Left ventricle myocardium inferior (tissue), 1 donor: ENCODE results near the gene ZNF555. TPM values are rescaled to one million over a fixed set of nuclear protein-coding genes. Genes with fewer than 3 reads are reported as not detected.
A peak's percentile ranks its signal among the peaks of the same experiment; 100 is the strongest.
"Not testable (repeated sequence)": the region's sequence is repeated elsewhere in the genome, so short reads cannot be mapped to it uniquely, and the experiment has no call there.

Experiments
- DNase-seq: peaks from one replicate; pipeline ENCODE4 v3.0.0-alpha.2; 2020
- H3K27ac ChIP-seq: fragments of 200-600 bp; replicated peaks from 2 replicates; pipeline ENCODE4 v1.8.0; 2021
- H3K27me3 ChIP-seq: fragments of 200-600 bp; 2 replicates; pipeline ENCODE4 v1.8.0; 2021; ENCODE audit warnings: low read depth
- H3K36me3 ChIP-seq: fragments of 200-600 bp; 2 replicates; pipeline ENCODE4 v1.8.0; 2021
- H3K4me1 ChIP-seq: fragments of 200-600 bp; 2 replicates; pipeline ENCODE4 v1.8.0; 2021
- H3K4me3 ChIP-seq: fragments of 200-600 bp; 2 replicates; pipeline ENCODE4 v1.8.0; 2021; ENCODE audit warnings: mild to moderate bottlenecking, moderate library complexity
- H3K9me3 ChIP-seq: fragments of 200-600 bp; replicated peaks from 2 replicates; pipeline ENCODE4 v1.8.0; 2021
- intact Hi-C: fragments of 100-400 bp; cut with micrococcal nuclease; formaldehyde crosslinking; loops from one replicate; pipeline ENCODE4 v1.11.0; 2022
- total RNA-seq: library from RNA; stranded (reverse); fragmentation: NEBNext Ultra II Directional; extraction: Animal tissue kit (Norgen Biotek cat#: 25700); gene quantifications from one replicate; pipeline ENCODE4 v1.2.1, GENCODE V29; 2021
- TF ChIP-seq, protein P1 (sequence below): fragments of 200-600 bp; IDR thresholded peaks from 2 replicates; pipeline ENCODE4 v1.8.0; 2021; ENCODE audit warnings: antibody characterized with exemption, mild to moderate bottlenecking, borderline replicate concordance
- donor health status: DM: no; HTN: yes; CAD: no; lungs with severe emphysema.

ZNF555 gene
- total RNA-seq, 1 donor from 2014 or later: 8.9 TPM

DNA sequence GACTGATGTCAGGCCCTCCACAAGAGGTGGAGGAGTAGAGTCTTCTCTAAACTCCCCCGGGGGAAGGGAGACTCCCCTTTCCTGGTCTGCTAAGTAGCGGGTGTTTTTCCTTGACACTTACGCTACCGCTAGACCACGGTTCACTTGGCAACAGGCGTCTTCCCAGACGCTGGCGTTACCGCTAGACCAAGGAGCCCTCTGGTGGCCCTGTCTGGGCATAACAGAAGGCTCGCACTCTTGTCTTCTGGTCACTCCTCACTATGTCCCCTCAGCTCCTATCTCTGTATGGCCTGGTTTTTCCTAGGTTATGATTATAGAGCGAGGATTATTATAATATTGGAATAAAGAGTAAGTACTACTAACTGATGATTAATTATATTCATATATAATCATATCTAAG is 30.9 kb downstream of the ZNF555 start:
- not testable (repeated sequence) for H3K27ac ChIP-seq, DNase-seq, H3K4me1 ChIP-seq, H3K36me3 ChIP-seq, H3K4me3 ChIP-seq, H3K27me3 ChIP-seq
- H3K9me3 ChIP-seq: peaks cover 18% of the 10 kb centered on the region
- intact Hi-C loops: loop anchor here (10.0 kb wide), 1 partner anchor 227 kb away; no protein-coding TSS in a partner anchor
- TF ChIP-seq, protein P1, sequence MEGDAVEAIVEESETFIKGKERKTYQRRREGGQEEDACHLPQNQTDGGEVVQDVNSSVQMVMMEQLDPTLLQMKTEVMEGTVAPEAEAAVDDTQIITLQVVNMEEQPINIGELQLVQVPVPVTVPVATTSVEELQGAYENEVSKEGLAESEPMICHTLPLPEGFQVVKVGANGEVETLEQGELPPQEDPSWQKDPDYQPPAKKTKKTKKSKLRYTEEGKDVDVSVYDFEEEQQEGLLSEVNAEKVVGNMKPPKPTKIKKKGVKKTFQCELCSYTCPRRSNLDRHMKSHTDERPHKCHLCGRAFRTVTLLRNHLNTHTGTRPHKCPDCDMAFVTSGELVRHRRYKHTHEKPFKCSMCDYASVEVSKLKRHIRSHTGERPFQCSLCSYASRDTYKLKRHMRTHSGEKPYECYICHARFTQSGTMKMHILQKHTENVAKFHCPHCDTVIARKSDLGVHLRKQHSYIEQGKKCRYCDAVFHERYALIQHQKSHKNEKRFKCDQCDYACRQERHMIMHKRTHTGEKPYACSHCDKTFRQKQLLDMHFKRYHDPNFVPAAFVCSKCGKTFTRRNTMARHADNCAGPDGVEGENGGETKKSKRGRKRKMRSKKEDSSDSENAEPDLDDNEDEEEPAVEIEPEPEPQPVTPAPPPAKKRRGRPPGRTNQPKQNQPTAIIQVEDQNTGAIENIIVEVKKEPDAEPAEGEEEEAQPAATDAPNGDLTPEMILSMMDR: peak; percentile 33

DNA sequence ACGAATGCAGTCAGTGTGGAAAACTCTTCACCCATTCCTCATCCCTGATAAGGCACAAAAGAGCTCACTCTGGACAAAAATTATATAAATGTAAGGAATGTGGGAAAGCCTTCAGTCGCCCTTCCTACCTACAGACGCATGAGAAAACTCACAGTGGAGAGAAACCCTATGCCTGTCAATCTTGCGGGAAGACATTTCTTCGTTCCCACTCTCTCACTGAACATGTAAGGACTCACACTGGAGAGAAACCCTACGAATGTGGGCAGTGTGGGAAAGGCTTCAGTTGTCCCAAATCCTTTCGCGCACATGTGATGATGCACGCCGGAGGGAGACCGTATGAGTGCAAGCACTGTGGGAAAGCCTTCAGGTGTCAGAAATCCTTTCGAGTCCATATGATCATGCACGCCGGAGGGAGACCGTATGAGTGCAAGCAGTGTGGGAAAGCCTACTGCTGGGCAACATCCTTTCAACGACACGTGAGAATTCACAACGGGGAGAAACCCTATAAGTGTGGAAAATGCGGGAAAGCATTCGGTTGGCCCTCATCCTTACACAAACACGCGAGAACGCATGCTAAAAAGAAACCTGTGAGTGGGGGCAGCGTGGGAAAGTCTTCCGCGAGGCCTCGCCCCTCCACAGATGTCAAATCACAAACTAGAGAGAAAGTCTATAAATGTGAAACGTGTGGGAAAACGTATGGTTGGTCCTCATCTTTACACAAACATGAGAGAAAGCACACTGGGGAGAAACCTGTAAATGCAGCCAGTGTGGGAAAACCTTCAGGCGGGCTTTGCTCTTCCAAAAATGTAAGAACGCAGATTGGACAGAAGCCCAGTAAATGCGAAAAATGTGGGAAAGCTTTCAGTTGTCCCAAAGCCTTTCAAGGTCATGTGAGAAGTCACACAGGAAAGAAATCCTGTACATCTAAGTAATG is 36.4 kb downstream of the ZNF555 start:
- no peak overlapping the region for H3K4me3 ChIP-seq
- H3K9me3 ChIP-seq: peaks cover 39% of the 10 kb centered on the region
- H3K27ac ChIP-seq: no peak overlapping the region
- TF ChIP-seq, protein P1: no peak
- no peaks in the 10 kb centered on the region for H3K36me3 ChIP-seq
- intact Hi-C loops: loop anchor here (10.0 kb wide), 1 partner anchor 233 kb away; no protein-coding TSS in a partner anchor
- H3K27me3 ChIP-seq: no peaks in the 10 kb centered on the region
- DNase-seq: no peak
- no peaks in the 10 kb centered on the region for H3K4me1 ChIP-seq

DNA sequence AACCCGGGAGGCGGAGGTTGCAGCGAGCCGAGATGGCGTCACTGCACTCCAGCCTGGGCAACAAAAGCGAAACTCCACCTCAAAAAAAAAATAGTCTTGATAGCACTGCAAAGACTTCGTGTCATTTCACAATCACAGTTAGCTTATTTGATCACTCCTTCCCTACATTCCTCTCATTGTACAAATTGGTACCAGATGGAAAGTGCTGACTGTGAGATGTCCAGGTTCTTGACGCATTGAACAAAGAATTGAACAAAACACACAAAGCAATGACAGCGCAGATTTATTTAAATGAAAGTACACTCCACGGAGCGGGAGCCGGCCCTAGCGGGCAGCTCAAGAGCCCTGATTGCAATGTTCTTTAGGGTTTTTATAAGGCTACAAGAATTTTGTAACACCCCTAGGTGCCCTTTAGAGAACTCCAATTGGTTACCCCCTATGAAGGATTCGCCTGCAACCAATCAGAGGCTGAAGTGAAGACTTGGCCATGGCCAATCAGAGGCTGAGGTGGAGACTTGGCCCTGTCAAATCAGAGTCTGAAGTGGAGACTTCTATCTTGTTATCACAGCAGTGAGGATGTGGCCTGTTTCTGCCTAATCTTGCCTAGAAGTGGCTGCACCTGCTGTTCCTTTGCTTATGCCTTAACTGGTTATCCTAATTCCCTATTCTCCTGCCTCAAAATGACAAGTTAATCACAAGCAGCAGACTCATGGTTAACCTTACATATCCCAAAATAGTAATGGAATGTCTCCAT is 42.6 kb downstream of the ZNF555 start:
- no peaks in the 10 kb centered on the region for H3K4me1 ChIP-seq
- no peaks in the 10 kb centered on the region for H3K27me3 ChIP-seq
- H3K4me3 ChIP-seq: no peak overlapping the region
- H3K27ac ChIP-seq: no peak overlapping the region
- H3K36me3 ChIP-seq: no peaks in the 10 kb centered on the region
- no peak for DNase-seq
- intact Hi-C loops: no loop called here
- H3K9me3 ChIP-seq: peaks cover 5% of the 10 kb centered on the region
- TF ChIP-seq, protein P1: no peak

DNA sequence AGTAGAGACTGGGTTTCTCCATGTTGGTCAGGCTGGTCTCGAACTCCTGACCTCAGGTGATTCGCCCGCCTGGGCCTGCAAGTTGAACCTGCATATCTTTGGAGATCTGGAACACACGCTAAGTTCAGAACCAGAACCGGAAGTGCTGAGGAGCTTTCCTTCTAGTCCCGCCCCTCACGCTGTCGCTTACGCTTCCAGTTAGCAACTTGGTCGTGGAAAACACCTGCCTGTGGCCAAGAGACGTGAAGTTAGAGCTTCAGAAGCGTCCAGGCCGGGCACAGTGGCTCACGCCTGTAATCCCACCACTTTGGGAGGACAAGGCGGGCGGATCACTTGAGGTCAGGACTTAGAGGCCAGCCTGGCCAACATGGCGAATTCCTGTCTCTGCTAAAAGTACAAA is 44.5 kb downstream of the ZNF555 start:
- no peak for DNase-seq
- Histone ChIP-seq H3K36me3 (no peaks in the 10 kb centered on the region), H3K27ac (no peak overlapping the region), H3K4me3 (no peak overlapping the region), H3K9me3 (no peaks in the 10 kb centered on the region), H3K27me3 (no peaks in the 10 kb centered on the region), H3K4me1 (no peaks in the 10 kb centered on the region)
- TF ChIP-seq, protein P1: no peak
- intact Hi-C loops: no loop called here

DNA sequence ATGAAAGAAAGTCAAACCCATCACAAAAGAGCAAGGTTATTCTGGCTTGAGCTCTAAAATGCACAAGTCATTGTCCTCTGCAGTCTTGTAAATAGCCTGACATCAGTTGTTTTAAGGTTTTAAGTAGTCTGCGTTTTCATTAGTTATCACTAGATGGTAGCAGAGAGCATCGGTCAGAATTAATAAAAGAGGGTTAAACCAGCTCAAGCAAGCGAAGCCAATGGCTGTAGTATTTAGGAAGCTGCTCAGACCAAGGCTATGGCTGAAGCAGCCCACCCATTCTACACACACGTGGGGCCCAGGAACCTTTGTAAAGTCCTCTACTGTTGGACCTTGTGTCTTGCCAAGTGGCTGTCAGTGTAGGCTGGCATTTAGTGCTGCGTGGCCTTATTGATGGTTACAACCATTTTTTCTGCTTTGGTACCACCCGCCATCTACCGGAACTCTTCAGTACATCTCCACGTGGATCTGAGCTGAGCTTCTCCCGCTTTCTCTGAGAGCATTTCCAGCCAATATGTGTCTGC is 46.2 kb downstream of the ZNF555 start:
- H3K27ac ChIP-seq: no peak overlapping the region
- no peak overlapping the region for H3K4me3 ChIP-seq
- H3K4me1 ChIP-seq: no peaks in the 10 kb centered on the region
- no peak for DNase-seq
- intact Hi-C loops: no loop called here
- no peaks in the 10 kb centered on the region for H3K27me3 ChIP-seq
- no peaks in the 10 kb centered on the region for H3K36me3 ChIP-seq
- TF ChIP-seq, protein P1: peak; percentile 78
- no peaks in the 10 kb centered on the region for H3K9me3 ChIP-seq
